HG03442 (cell line): ENCODE data around the gene ANGPT4.
A peak's percentile ranks its signal among the peaks of the same experiment; 100 is the strongest.

Experiments used
- ATAC-seq: cut with Tn5 transposase; IDR thresholded peaks from one replicate; pipeline ENCODE4 v1.9.1; 2021; ENCODE audit warnings: mild to moderate bottlenecking, moderate library complexity; ENCODE audit not compliant: unreplicated experiment

The ANGPT4 gene

GRCh38 chr20:846894-847278 is 69.2 kb downstream of the ANGPT4 start:
- ATAC-seq, result no peak

GRCh38 chr20:845941-846893 is 69.9 kb downstream of the ANGPT4 start:
- ATAC-seq, result no peak

- ATAC-seq, result no peak
These were observed 70.8 kb downstream of the ANGPT4 start for GRCh38 chr20:845226-845868.

GRCh38 chr20:844473-845225 is 71.5 kb downstream of the ANGPT4 start:
- peak; percentile 94 for ATAC-seq

GRCh38 chr20:843912-844311 is 72.2 kb downstream of the ANGPT4 start:
- ATAC-seq, result no peak

- ATAC-seq, result no peak
These were observed 73.6 kb downstream of the ANGPT4 start for GRCh38 chr20:842547-842940.

- no peak for ATAC-seq
These were observed 74.3 kb downstream of the ANGPT4 start for GRCh38 chr20:841568-842546.

GRCh38 chr20:840858-841567 is 75.1 kb downstream of the ANGPT4 start:
- ATAC-seq, result no peak

GRCh38 chr20:840503-840857 is 75.7 kb downstream of the ANGPT4 start:
- no peak for ATAC-seq

GRCh38 chr20:839626-840025 is 76.5 kb downstream of the ANGPT4 start:
- no peak for ATAC-seq

GRCh38 chr20:839015-839414 is 77.1 kb downstream of the ANGPT4 start:
- ATAC-seq, result no peak

GRCh38 chr20:836190-836589 is 79.9 kb downstream of the ANGPT4 start:
- ATAC-seq, result no peak

GRCh38 chr20:835608-836045 is 80.5 kb downstream of the ANGPT4 start:
- no peak for ATAC-seq

- no peak for ATAC-seq
These were observed 81.9 kb downstream of the ANGPT4 start for GRCh38 chr20:834151-834746.

GRCh38 chr20:833450-834150 is 82.5 kb downstream of the ANGPT4 start, which contains the start of gene FAM110A:
FAM110A (plus strand) TSS chr20:833715; CDS start chr20:844805, 11,090 bp downstream.
- peak; percentile 92 for ATAC-seq

GRCh38 chr20:833121-833449 is 83.0 kb downstream of the ANGPT4 start:
- no peak for ATAC-seq

- no peak for ATAC-seq
These were observed 84.2 kb downstream of the ANGPT4 start for GRCh38 chr20:831956-832355.

- no peak for ATAC-seq
These were observed 84.9 kb downstream of the ANGPT4 start for GRCh38 chr20:831251-831650.
